Body of pancreas (tissue), 4 donors: ENCODE results near the gene MAS1L.

Experiments used
- CTCF ChIP-seq, 7 experiments: fragments of 450-650 bp in 4 of 7; fragments of 200-600 bp in 3 of 7; sonication (generic) in 3 of 7; IDR thresholded peaks; one replicate each; pipeline ENCODE4 v1.5.1; 2016 to 2019; ENCODE audit warnings: antibody characterized with exemption in 7 of 7
- POLR2A ChIP-seq, 3 donors: fragments of 450-650 bp; IDR thresholded peaks; one replicate each; pipeline ENCODE4 v1.6.1; 2016; ENCODE audit warnings: antibody characterized with exemption in 3 of 3, mild to moderate bottlenecking in 2 of 3

DNA sequence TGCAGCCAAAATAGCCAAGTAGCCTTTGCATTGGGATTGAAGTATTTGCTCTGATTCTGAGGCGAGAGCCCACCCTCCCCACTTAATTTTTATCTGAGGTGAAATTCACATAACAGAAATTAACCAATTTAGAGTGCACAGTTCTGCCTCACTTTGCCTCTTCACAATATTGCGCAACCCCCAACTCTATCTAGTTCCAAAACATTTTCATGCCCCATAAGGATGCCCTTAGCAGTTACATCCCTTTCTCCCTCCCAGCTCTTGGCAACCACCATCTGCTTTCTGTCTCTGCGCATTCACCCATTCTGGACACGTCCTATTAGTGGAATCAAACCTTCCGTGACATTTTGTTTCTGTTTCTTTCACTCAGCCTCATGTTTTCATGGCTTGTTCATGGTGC, 9.0 kb downstream of the MAS1L start:
- TF ChIP-seq CTCF (IDR thresholded peaks at IDR 0.05) (no peak), POLR2A (IDR thresholded peaks at IDR 0.05) (no peak)
